HepG2 (cell line): ENCODE measurements around the gene IMPDH2. TPM values are rescaled to one million over a fixed set of nuclear protein-coding genes. Genes with fewer than 3 reads are reported as not detected.

Source experiments
- DBP ChIP-seq: sonication (generic); formaldehyde crosslinking; IDR thresholded peaks from 2 replicates; pipeline ENCODE4 v1.4.0; 2020; ENCODE audit warnings: missing genetic modification reagents; ENCODE audit errors: not compliant biosample characterization
- EP300 ChIP-seq, 3 experiments: sonication (generic) in 1 of 3; formaldehyde crosslinking in 1 of 3; IDR thresholded peaks; 2 replicates each; pipeline versions ENCODE4 v1.5.1 to v1.6.1; 2011 to 2020; ENCODE audit warnings: low read depth in 2 of 3, low read length in 2 of 3, borderline replicate concordance in 1 of 3, improper control_type of control experiment in 1 of 3, mild to moderate bottlenecking in 1 of 3, missing genetic modification reagents in 1 of 3, moderate library complexity in 1 of 3
- FOXK1 ChIP-seq: sonication (generic); formaldehyde crosslinking; IDR thresholded peaks from 2 replicates; pipeline ENCODE4 v1.4.0; 2020; ENCODE audit warnings: low read depth, missing genetic modification reagents, borderline replicate concordance
- GABPA ChIP-seq, 2 experiments: IDR thresholded peaks; 2 replicates each; pipeline ENCODE4 v1.6.1; 2011 to 2016; ENCODE audit warnings: low read depth in 2 of 2, low read length in 1 of 2, missing biosample characterization in 1 of 2, missing genetic modification characterization in 1 of 2
- HDAC1 ChIP-seq: sonication (generic); formaldehyde crosslinking; IDR thresholded peaks from 2 replicates; pipeline ENCODE4 v1.5.1; 2020; ENCODE audit warnings: mild to moderate bottlenecking, missing genetic modification reagents
- HOXA3 ChIP-seq: sonication (generic); formaldehyde crosslinking; IDR thresholded peaks from 2 replicates; pipeline ENCODE4 v1.5.0; 2020; ENCODE audit warnings: missing genetic modification reagents
- IKZF4 ChIP-seq: sonication (generic); formaldehyde crosslinking; IDR thresholded peaks from 2 replicates; pipeline ENCODE4 v1.5.1; 2020; ENCODE audit warnings: borderline replicate concordance, mild to moderate bottlenecking, low read depth, missing genetic modification reagents; ENCODE audit errors: not compliant biosample characterization
- MEIS1 ChIP-seq: sonication (generic); formaldehyde crosslinking; IDR thresholded peaks from 2 replicates; pipeline ENCODE4 v1.9.0; 2021; ENCODE audit warnings: mild to moderate bottlenecking, missing genetic modification reagents, moderate library complexity, borderline replicate concordance
- NKX3-1 ChIP-seq: sonication (generic); formaldehyde crosslinking; IDR thresholded peaks from 2 replicates; pipeline ENCODE4 v1.5.0; 2020; ENCODE audit warnings: missing genetic modification reagents
- TBX3 ChIP-seq: fragments of 450-650 bp; IDR thresholded peaks from 2 replicates; pipeline ENCODE4 v1.6.1; 2017; ENCODE audit warnings: antibody characterized with exemption, mild to moderate bottlenecking, inconsistent platforms, borderline replicate concordance
- ZNF18 ChIP-seq: sonication (generic); formaldehyde crosslinking; IDR thresholded peaks from 2 replicates; pipeline ENCODE4 v1.8.0; 2022; ENCODE audit warnings: mild to moderate bottlenecking, missing genetic modification reagents; ENCODE audit not compliant: insufficient replicate concordance
- ZNF430 ChIP-seq: sonication (generic); formaldehyde crosslinking; IDR thresholded peaks from 2 replicates; pipeline ENCODE4 v1.9.0; 2021; ENCODE audit warnings: mild to moderate bottlenecking, missing genetic modification reagents
- ZNF639 ChIP-seq: conservative IDR thresholded peaks from 2 replicates; pipeline ENCODE4 v1.6.1; 2018; ENCODE audit warnings: missing genetic modification reagents
- ZNF790 ChIP-seq: sonication (generic); formaldehyde crosslinking; IDR thresholded peaks from 2 replicates; pipeline ENCODE4 v1.8.0; 2022; ENCODE audit warnings: missing genetic modification reagents, mild to moderate bottlenecking, borderline replicate concordance
- ZXDC ChIP-seq: sonication (generic); formaldehyde crosslinking; IDR thresholded peaks from 2 replicates; pipeline ENCODE4 v1.5.0; 2020; ENCODE audit warnings: mild to moderate bottlenecking, missing genetic modification reagents
- polyA plus RNA-seq, 8 experiments: library from polyadenylated mRNA; depleted of rRNA in 3 of 8; stranded (reverse) in 7 of 8; unstranded in 1 of 8; fragments of >200 nt; fragmentation: Illumina TruSeq in 4 of 8; extraction: Trizol in 4 of 8; gene quantifications; 2 replicates each; pipeline versions ENCODE4 v1.2.1 to v1.2.3, GENCODE V29; 2011 to 2016; ENCODE audit warnings: low read depth in 4 of 8, missing spikeins in 1 of 8, mixed read lengths in 1 of 8; ENCODE audit not compliant: insufficient read depth in 1 of 8
- total RNA-seq, 5 experiments: library from RNA; depleted of rRNA; stranded (reverse); fragments of >200 nt; fragmentation: Illumina TruSeq; extraction: Trizol; gene quantifications; 2 replicates each; pipeline ENCODE4 v1.2.3, GENCODE V29; 2016; ENCODE audit warnings: low read depth in 1 of 5
- TF ChIP-seq, protein P1 (sequence below): sonication (generic); formaldehyde crosslinking; IDR thresholded peaks from 2 replicates; pipeline ENCODE4 v1.9.0; 2021; ENCODE audit warnings: missing genetic modification reagents, borderline replicate concordance

The IMPDH2 gene
- total and polyA plus RNA-seq, 2 of the 13 experiments (the other 11 are each of a cell fraction or from before 2014, with no cell fraction given) = 248 to 260 TPM

DNA sequence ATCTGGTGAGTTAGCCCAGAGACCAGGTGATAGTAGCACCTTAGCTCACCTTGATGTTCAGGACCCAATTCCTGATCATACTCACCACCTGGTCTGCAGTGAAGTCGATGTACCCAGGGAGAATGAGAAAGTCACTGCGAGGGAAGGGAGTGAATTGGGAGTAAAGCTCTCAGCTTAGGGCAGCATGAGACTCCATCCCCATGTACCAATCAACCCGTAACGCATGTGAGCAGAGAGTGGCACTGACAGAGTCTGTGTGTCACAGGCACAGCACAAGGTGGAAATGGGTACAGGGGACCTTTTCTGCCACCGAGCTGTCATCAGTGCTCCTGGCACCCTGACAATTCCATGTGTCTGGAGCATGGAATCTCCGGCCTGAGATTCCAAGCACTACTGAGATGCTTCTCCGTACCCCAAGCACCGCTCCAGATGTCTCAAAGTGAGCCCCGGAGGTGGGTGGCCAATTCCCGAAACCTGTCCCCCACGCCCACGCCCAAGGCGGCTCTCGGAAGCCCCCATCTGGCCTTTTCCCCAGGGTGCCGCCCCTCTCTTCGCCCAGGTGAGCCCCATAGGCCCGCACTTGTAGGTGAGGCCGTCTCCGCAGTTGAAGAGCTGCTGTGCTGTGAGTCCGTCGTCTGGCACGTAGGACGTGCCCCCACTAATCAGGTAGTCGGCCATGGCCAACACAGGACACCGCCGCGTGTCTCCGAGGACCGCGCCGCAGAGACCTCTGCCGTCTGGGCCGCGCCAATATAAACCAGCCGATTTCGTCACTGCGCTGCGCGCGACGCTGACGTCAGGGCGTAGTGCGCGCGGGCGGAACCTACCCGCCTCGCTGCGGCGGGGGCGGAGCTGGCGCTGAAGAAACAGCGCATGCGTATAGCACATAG is at the start of gene IMPDH2 (continued):
- TF ChIP-seq IKZF4 (CRISPR knock-in tag) (peak; percentile 81), ZNF430 (peak; percentile 97), ZNF639 (peak; percentile 68), HDAC1 (CRISPR knock-in tag) (peak; percentile 96), MEIS1 (CRISPR knock-in tag) (peak; percentile 90; the same call in 1 of the 2 replicates), DBP (CRISPR knock-in tag) (peak; percentile 74), ZNF790 (CRISPR knock-in tag) (peak; percentile 58; the same call in 1 of the 2 replicates), HOXA3 (CRISPR knock-in tag) (peak; percentile 98), GABPA (IDR thresholded peaks at IDR 0.05; ENCODE audit: low read depth, low read length) (no peak), GABPA (CRISPR knock-in tag; IDR thresholded peaks at IDR 0.05; ENCODE audit: low read depth) (peak; percentile 44; the same call in 1 of the 2 replicates), FOXK1 (peak; percentile 93), EP300 (IDR thresholded peaks at IDR 0.05; ENCODE audit: low read depth in 2 of 2, low read length in 2 of 2) (peak in 1 of 2 experiments; percentile 42; a peak in 1 of 4 replicates), EP300 (CRISPR knock-in tag; IDR thresholded peaks at IDR 0.05; ENCODE audit: borderline replicate concordance) (peak; percentile 63), ZNF18 (CRISPR knock-in tag) (no peak), ZXDC (CRISPR knock-in tag) (peak; percentile 9; the same call in 1 of the 2 replicates), NKX3-1 (CRISPR knock-in tag) (peak; percentile 91), TBX3 (no peak)
- TF ChIP-seq, protein P1, sequence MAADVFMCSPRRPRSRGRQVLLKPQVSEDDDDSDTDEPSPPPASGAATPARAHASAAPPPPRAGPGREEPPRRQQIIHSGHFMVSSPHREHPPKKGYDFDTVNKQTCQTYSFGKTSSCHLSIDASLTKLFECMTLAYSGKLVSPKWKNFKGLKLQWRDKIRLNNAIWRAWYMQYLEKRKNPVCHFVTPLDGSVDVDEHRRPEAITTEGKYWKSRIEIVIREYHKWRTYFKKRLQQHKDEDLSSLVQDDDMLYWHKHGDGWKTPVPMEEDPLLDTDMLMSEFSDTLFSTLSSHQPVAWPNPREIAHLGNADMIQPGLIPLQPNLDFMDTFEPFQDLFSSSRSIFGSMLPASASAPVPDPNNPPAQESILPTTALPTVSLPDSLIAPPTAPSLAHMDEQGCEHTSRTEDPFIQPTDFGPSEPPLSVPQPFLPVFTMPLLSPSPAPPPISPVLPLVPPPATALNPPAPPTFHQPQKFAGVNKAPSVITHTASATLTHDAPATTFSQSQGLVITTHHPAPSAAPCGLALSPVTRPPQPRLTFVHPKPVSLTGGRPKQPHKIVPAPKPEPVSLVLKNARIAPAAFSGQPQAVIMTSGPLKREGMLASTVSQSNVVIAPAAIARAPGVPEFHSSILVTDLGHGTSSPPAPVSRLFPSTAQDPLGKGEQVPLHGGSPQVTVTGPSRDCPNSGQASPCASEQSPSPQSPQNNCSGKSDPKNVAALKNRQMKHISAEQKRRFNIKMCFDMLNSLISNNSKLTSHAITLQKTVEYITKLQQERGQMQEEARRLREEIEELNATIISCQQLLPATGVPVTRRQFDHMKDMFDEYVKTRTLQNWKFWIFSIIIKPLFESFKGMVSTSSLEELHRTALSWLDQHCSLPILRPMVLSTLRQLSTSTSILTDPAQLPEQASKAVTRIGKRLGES (CRISPR knock-in tag) = no peak
